ENCODE data around the gene TAOK1. TPM values are rescaled to one million over a fixed set of nuclear protein-coding genes. Genes with fewer than 3 reads are reported as not detected.

Gene TAOK1
- total RNA-seq, 1 donor from 2014 or later, result 63.5 TPM

DNA sequence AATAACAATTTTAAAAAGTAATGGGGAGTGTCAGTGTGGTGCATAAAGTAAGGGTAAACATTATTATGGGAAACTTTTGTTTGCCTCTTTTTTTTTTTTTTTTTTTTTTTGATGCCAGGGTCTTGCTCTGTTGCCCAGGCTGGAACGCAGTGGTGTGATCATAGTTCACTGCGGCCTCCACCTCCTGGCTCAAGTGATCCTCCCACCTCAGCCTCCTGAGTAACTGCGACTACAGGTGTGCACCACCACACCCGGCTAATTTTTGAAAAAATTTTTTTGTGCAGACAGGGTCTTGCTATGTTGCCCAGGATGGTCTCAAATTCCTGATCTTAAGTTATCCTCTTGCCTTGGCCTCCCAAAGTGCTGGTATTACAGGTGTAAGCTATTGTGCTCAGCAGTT, 10.7 kb downstream of the TAOK1 start:
- DNase-seq (ENCODE audit: extremely low spot score, unreplicated experiment), result no peak
- H3K4me3 Mint-ChIP-seq, result no peak overlapping the region
- no peaks in the 10 kb centered on the region for H3K27me3 Mint-ChIP-seq
- peaks cover 23% of the 10 kb centered on the region for H3K36me3 Mint-ChIP-seq
- H3K27ac Mint-ChIP-seq, result no peak overlapping the region
- H3K4me1 Mint-ChIP-seq (ENCODE audit: unreplicated experiment), result peaks cover 4% of the 10 kb centered on the region
- TF ChIP-seq, protein P1, sequence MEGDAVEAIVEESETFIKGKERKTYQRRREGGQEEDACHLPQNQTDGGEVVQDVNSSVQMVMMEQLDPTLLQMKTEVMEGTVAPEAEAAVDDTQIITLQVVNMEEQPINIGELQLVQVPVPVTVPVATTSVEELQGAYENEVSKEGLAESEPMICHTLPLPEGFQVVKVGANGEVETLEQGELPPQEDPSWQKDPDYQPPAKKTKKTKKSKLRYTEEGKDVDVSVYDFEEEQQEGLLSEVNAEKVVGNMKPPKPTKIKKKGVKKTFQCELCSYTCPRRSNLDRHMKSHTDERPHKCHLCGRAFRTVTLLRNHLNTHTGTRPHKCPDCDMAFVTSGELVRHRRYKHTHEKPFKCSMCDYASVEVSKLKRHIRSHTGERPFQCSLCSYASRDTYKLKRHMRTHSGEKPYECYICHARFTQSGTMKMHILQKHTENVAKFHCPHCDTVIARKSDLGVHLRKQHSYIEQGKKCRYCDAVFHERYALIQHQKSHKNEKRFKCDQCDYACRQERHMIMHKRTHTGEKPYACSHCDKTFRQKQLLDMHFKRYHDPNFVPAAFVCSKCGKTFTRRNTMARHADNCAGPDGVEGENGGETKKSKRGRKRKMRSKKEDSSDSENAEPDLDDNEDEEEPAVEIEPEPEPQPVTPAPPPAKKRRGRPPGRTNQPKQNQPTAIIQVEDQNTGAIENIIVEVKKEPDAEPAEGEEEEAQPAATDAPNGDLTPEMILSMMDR (conservative IDR thresholded peaks at IDR 0.05), result no peak
- H3K9me3 Mint-ChIP-seq, result no peaks in the 10 kb centered on the region

DNA sequence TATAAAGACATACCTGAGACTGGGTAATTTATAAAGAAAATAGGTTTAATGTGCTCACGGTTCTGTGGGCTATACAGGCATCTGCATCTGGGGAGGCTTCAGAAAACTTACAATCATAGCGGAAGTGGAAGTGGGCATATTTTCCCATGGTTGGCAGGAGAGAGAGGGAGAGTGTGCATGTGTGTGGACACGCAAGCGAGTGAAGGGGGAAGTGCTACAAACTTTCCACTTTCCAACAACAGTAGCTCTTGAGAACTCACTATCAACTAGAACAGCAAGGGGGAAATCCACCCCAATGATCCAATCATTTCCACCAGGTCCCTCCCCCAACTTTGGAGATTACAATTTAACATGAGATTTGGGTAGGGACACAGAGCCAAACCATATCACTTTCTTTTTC, 11.1 kb downstream of the TAOK1 start:
- Mint-ChIP-seq H3K4me3 (no peak overlapping the region), H3K36me3 (peaks cover 23% of the 10 kb centered on the region), H3K4me1 (ENCODE audit: unreplicated experiment) (peaks cover 4% of the 10 kb centered on the region), H3K27ac (no peak overlapping the region), H3K9me3 (no peaks in the 10 kb centered on the region), H3K27me3 (no peaks in the 10 kb centered on the region)
- no peak for DNase-seq (ENCODE audit: extremely low spot score, unreplicated experiment)
- TF ChIP-seq, protein P1 (conservative IDR thresholded peaks at IDR 0.05), result no peak

DNA sequence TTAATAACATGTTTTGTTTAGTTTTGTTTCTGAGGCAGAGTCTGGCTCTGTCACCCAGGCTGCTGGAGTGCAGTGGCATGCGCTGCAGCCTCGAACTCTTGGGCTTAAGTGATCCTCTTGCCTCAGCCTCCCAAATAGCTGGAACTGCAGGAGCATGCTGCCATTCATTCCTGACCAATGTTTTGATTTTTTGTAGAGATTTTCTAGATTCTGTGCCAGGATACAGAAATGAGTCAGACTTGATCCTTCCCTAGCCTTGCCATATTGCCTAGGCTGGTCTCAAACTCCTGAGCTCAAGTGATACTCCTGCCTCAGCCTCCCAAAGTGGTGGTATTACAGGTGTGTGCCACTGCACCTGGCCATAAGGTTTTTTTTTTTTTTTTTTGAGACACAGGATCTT, 17.7 kb downstream of the TAOK1 start:
- H3K27me3 Mint-ChIP-seq, result no peaks in the 10 kb centered on the region
- peaks cover 8% of the 10 kb centered on the region for H3K4me1 Mint-ChIP-seq (ENCODE audit: unreplicated experiment)
- H3K9me3 Mint-ChIP-seq, result no peaks in the 10 kb centered on the region
- TF ChIP-seq, protein P1 (conservative IDR thresholded peaks at IDR 0.05), result no peak
- H3K4me3 Mint-ChIP-seq, result no peak overlapping the region
- no peak overlapping the region for H3K27ac Mint-ChIP-seq
- peaks cover 21% of the 10 kb centered on the region for H3K36me3 Mint-ChIP-seq
- no peak for DNase-seq (ENCODE audit: extremely low spot score, unreplicated experiment)

DNA sequence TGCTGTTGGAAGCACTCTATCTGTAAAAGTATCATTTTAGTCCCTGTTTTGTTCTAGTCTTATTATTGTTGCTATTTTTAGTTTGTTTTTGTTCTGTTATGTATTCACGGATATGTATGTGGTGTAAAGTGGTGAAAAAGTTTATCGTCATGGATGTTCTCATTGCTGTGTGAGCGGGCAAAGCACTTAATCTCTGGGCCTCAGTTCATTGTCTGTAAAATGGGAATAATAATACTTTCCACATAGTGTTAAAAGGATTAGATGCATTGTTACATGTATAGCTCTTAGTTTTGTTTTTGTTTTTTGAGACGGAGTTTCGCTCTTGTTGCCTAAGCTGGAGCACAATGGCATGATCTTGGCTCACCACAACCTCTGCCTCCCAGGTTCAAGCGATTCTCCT, 19.8 kb downstream of the TAOK1 start:
- H3K4me3 Mint-ChIP-seq, result no peak overlapping the region
- TF ChIP-seq, protein P1 (conservative IDR thresholded peaks at IDR 0.05), result no peak
- no peaks in the 10 kb centered on the region for H3K9me3 Mint-ChIP-seq
- peaks cover 9% of the 10 kb centered on the region for H3K4me1 Mint-ChIP-seq (ENCODE audit: unreplicated experiment)
- H3K36me3 Mint-ChIP-seq, result peaks cover 14% of the 10 kb centered on the region
- DNase-seq (ENCODE audit: extremely low spot score, unreplicated experiment), result no peak
- H3K27ac Mint-ChIP-seq, result no peak overlapping the region
- no peaks in the 10 kb centered on the region for H3K27me3 Mint-ChIP-seq

DNA sequence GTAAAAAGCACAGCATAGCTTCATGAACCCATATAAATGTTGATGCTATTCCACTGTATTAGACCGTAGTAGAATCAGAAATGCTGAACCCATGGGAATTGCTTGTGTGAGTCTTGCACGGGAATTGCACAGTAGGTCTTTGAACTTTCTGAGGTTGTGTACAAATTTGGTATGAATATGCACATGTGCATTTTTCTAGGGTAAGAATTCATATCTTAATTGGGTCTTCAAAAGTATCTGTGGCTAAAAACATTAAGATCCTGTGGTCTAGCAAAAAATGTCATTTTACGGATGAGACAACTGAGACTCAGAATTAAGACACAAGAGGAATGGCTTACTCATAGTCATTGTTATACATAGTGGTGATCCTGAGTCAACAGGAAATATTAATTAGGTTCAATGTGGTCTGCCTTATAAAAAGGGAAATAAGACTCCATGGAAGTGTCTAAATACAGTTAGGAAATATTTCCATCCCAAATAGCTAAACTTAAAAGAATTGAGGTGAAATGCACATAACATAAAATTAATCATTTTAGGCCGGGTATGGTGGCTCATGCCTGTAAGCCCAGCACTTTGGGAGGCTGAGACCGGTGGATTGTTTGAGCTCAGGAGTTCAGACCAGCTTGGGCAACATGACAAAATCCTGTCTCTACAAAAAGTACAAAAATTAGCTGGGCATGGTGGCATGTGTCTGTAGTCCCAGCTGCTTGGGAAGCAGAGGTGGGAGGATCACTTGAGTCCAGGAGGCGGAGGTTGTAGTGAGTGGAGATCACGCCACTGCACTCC, 22.8 kb downstream of the TAOK1 start:
- Mint-ChIP-seq H3K27me3 (no peaks in the 10 kb centered on the region), H3K9me3 (no peaks in the 10 kb centered on the region), H3K27ac (no peak overlapping the region), H3K4me1 (ENCODE audit: unreplicated experiment) (peaks cover 9% of the 10 kb centered on the region), H3K4me3 (no peak overlapping the region), H3K36me3 (peaks cover 14% of the 10 kb centered on the region)
- TF ChIP-seq, protein P1 (conservative IDR thresholded peaks at IDR 0.05), result no peak
- no peak for DNase-seq (ENCODE audit: extremely low spot score, unreplicated experiment)
